Heart right ventricle (tissue), 16 donors: ENCODE measurements around the gene YIF1A. TPM values are rescaled to one million over a fixed set of nuclear protein-coding genes. Genes with fewer than 3 reads are reported as not detected.

Experiments used
- ATAC-seq, 8 donors: fragments of 200-7000 bp; cut with Tn5 transposase; one replicate each; pipeline ENCODE4 v1.9.1; 2020; ENCODE audit warnings: mild to moderate bottlenecking in 8 of 8, moderate library complexity in 8 of 8, moderate number of reproducible peaks in 1 of 8
- DNase-seq, 2 donors: peaks; one replicate each; pipeline ENCODE4 v3.0.0-alpha.2; 2020
- H3K27ac ChIP-seq, 10 donors: fragments of 200-600 bp; sonication (generic) in 2 of 10; one replicate each; pipeline versions ENCODE4 v1.5.0 to v1.8.0; 2020 to 2022; ENCODE audit warnings: mild to moderate bottlenecking in 3 of 10
- H3K27me3 ChIP-seq, 7 donors: fragments of 200-600 bp; one replicate each; pipeline ENCODE4 v1.8.0; 2021 to 2022; ENCODE audit warnings: mild to moderate bottlenecking in 2 of 7
- H3K36me3 ChIP-seq, 9 donors: fragments of 200-600 bp; sonication (generic) in 1 of 9; one replicate each; pipeline versions ENCODE4 v1.5.0 to v1.8.0; 2020 to 2022; ENCODE audit warnings: mild to moderate bottlenecking in 2 of 9
- H3K4me1 ChIP-seq, 9 donors: fragments of 200-600 bp; sonication (generic) in 1 of 9; one replicate each; pipeline versions ENCODE4 v1.5.0 to v1.8.0; 2020 to 2022; ENCODE audit warnings: mild to moderate bottlenecking in 4 of 9
- H3K4me3 ChIP-seq, 10 donors: fragments of 200-600 bp; sonication (generic) in 2 of 10; one replicate each; pipeline versions ENCODE4 v1.5.0 to v1.8.0; 2020 to 2022; ENCODE audit warnings: mild to moderate bottlenecking in 7 of 10, moderate library complexity in 2 of 10
- H3K9me3 ChIP-seq, 11 donors: fragments of 200-600 bp in 10 of 11; sonication (generic) in 2 of 11; one replicate each; pipeline versions ENCODE4 v1.5.0 to v1.8.0; 2013 to 2022; ENCODE audit warnings: mild to moderate bottlenecking in 2 of 11, control low read depth in 1 of 11, moderate library complexity in 1 of 11
- CTCF ChIP-seq, 9 donors: fragments of 200-600 bp; sonication (generic) in 2 of 9; IDR thresholded peaks; one replicate each; pipeline versions ENCODE4 v1.5.0 to v1.8.0; 2021 to 2022; ENCODE audit warnings: antibody characterized with exemption in 9 of 9, mild to moderate bottlenecking in 5 of 9, moderate library complexity in 1 of 9
- WGBS, 2 donors: extraction: QIAGEN DNeasy Blood & Tissue Kit; methylation state at CpG; one replicate each; pipeline ENCODE4 v1.1.7; 2013; ENCODE audit warnings: inconsistent platforms in 1 of 2; 5-methylcytosine and 5-hydroxymethylcytosine counted together
- intact Hi-C, 10 donors: fragments of 100-400 bp; cut with DNase I; formaldehyde crosslinking; loops; one replicate each; pipeline versions ENCODE4 v1.11.1 to v1.14.2; 2022
- polyA plus RNA-seq, 2 donors: library from polyadenylated mRNA; stranded (reverse); fragments of 200-250 nt; gene quantifications; one replicate each; pipeline ENCODE4 v1.2.3, GENCODE V29; 2013
- total RNA-seq, 10 donors: library from RNA; stranded (reverse); fragmentation: NEBNext Ultra II Directional in 3 of 10; extraction: Animal tissue kit (Norgen Biotek cat#: 25700) in 3 of 10; gene quantifications; one replicate each; pipeline versions ENCODE4 v1.2.1 to v1.2.4, GENCODE V29; 2021 to 2023
- donor health status: Arrhythmogenic right ventricular cardiomyopathy.
- donor health status: ischemic (EF 13 %, LVEDD 7.1; RV severe dilation, severe dysfunction).
- donor health status: healthy with polysubstance abuse.
- donor health status: DM: no; HTN: yes; CAD: no.
- donor health status: DM: no; HTN: no; CAD: no.
- donor health status: ischemic (EF 25% LVEDD 6.9; RV normal size, moderate dysfunction).
- donor health status: ischemic (EF 25% LVEDD 5.7; RV mildly dilated, moderate dysfunction).
- donor health status: healthy.
- donor health status: DM: yes; HTN: yes; CAD: no.
- donor health status: Ischemic cardiomyopathy.
- donor health status: ischemic (EF 35%, LVEDD 5.7; RV mildly dilated, moderate dysfunction).
- donor health status: nonischemic (EF 11% LVEDD 7.7; RV severe dilation, severe dysfunction).
- donor health status: DM: yes; HTN: yes; CAD: no.
- donor health status: PGD.
- donor health status: ischemic (EF 29% LVEDD 5.4; RV normal size, mild dysfunction).
- donor health status: nonischemic (EF 23%, LVEDD 6.1; RV moderate dilation, normal function).

YIF1A gene
- total and polyA plus RNA-seq, 12 donors: 38.3 to 168 (median 54.6) TPM

- TF ChIP-seq CTCF (IDR thresholded peaks at IDR 0.05): peak in 5 of 9 donors; percentile 11 to 31 (median 17)
- peak; percentile 82 to 90 (median 88) for ATAC-seq
- intact Hi-C loops: no loop called here
- Histone ChIP-seq H3K27me3 (no peaks in the 10 kb centered on the region), H3K36me3 (peaks cover 0 to 63% (median 8%) of the 10 kb centered on the region in 9 donors), H3K27ac (peak overlapping the region; percentile 84 to 99 (median 98)), H3K9me3 (no peaks in the 10 kb centered on the region), H3K4me1 (peaks cover 7 to 33% (median 24%) of the 10 kb centered on the region in 9 donors), H3K4me3 (peak overlapping the region; percentile 53 to 97 (median 86))
- WGBS, 2 donors: 0% methylated on average over 61 of the region's 61 CpGs
- peak; percentile 91 to 94 for DNase-seq
These were observed 21.3 kb downstream of the YIF1A start for GRCh38 chr11:66267379-66268243.

- Histone ChIP-seq H3K36me3 (peaks cover 0 to 63% (median 2%) of the 10 kb centered on the region in 9 donors), H3K4me3 (peak overlapping the region; percentile 53 to 97 (median 86)), H3K27ac (peak overlapping the region; percentile 84 to 99 (median 98)), H3K4me1 (peaks cover 7 to 33% (median 24%) of the 10 kb centered on the region in 9 donors), H3K9me3 (no peaks in the 10 kb centered on the region), H3K27me3 (no peaks in the 10 kb centered on the region)
- peak in 5 of 8 donors; percentile 0 to 4 (median 1) for ATAC-seq
- intact Hi-C loops: no loop called here
- TF ChIP-seq CTCF (IDR thresholded peaks at IDR 0.05): no peak
- no peak for DNase-seq
- WGBS, 2 donors: 9 to 15% methylated on average over 13 of the region's 13 CpGs
These were observed 21.9 kb downstream of the YIF1A start for GRCh38 chr11:66267039-66267378.

GRCh38 chr11:66266378-66267038, 22.4 kb downstream of the YIF1A start:
- Histone ChIP-seq H3K36me3 (peaks cover 0 to 63% (median 2%) of the 10 kb centered on the region in 9 donors), H3K27me3 (no peaks in the 10 kb centered on the region), H3K9me3 (no peaks in the 10 kb centered on the region), H3K4me1 (peaks cover 7 to 33% (median 24%) of the 10 kb centered on the region in 9 donors), H3K27ac (peak overlapping the region in 9 of 10 donors; percentile 90 to 99 (median 98)), H3K4me3 (peak overlapping the region in 7 of 10 donors; percentile 61 to 97 (median 89))
- ATAC-seq: peak in 1 of 8 donors; percentile 0
- 86 to 89% methylated on average over 20 of the region's 20 CpGs for WGBS, 2 donors
- no peak for TF ChIP-seq CTCF (IDR thresholded peaks at IDR 0.05)
- DNase-seq: no peak
- intact Hi-C loops: no loop called here

- H3K4me3 ChIP-seq: no peak overlapping the region
- WGBS, 2 donors: 95% methylated on average over 25 to 26 of the region's 26 CpGs
- H3K4me1 ChIP-seq: peaks cover 7 to 30% (median 23%) of the 10 kb centered on the region in 9 donors
- no peaks in the 10 kb centered on the region for H3K9me3 ChIP-seq
- H3K27ac ChIP-seq: no peak overlapping the region
- DNase-seq (no peak), ATAC-seq (no peak)
- intact Hi-C loops: no loop called here
- no peaks in the 10 kb centered on the region for H3K27me3 ChIP-seq
- no peak for TF ChIP-seq CTCF (IDR thresholded peaks at IDR 0.05)
- peaks cover 0 to 64% (median 4%) of the 10 kb centered on the region in 9 donors for H3K36me3 ChIP-seq
These were observed 23.2 kb downstream of the YIF1A start for GRCh38 chr11:66265531-66266377.
